Measurements from ENCODE around the gene SPIRE2.

DNA sequence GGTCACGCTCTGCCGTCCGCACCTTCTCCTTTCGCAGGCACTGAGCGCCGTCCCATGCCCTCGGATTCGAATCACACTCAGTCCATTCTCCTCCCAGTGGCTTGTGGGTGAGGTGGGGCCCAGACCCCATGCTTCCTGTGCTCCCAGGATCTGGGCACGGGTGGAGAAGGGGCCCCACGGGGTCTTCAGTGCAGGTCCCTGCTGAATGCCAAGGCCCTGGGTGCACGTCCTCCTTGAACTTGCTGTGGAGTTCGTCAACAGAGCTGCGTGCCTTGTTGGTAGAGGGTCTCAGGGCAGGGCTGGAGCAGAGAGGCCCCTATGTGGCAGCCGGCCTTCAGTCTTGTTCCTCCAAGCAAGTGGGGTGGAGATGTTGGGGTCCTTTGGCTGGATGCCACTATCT lies 83.1 kb downstream of the SPIRE2 start:
- TF ChIP-seq, protein P1, sequence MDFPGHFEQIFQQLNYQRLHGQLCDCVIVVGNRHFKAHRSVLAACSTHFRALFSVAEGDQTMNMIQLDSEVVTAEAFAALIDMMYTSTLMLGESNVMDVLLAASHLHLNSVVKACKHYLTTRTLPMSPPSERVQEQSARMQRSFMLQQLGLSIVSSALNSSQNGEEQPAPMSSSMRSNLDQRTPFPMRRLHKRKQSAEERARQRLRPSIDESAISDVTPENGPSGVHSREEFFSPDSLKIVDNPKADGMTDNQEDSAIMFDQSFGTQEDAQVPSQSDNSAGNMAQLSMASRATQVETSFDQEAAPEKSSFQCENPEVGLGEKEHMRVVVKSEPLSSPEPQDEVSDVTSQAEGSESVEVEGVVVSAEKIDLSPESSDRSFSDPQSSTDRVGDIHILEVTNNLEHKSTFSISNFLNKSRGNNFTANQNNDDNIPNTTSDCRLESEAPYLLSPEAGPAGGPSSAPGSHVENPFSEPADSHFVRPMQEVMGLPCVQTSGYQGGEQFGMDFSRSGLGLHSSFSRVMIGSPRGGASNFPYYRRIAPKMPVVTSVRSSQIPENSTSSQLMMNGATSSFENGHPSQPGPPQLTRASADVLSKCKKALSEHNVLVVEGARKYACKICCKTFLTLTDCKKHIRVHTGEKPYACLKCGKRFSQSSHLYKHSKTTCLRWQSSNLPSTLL (IDR thresholded peaks at IDR 0.05), result no peak
- TF ChIP-seq, protein P2, sequence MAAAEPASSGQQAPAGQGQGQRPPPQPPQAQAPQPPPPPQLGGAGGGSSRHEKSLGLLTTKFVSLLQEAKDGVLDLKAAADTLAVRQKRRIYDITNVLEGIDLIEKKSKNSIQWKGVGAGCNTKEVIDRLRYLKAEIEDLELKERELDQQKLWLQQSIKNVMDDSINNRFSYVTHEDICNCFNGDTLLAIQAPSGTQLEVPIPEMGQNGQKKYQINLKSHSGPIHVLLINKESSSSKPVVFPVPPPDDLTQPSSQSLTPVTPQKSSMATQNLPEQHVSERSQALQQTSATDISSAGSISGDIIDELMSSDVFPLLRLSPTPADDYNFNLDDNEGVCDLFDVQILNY (CRISPR knock-in tag; IDR thresholded peaks at IDR 0.05), result no peak
- no peak for TF ChIP-seq ZNF778 (CRISPR knock-in tag; IDR thresholded peaks at IDR 0.05)
- no peak for TF ChIP-seq POU5F1 (IDR thresholded peaks at IDR 0.05; ENCODE audit: borderline replicate concordance, low read depth, low read length, partially characterized antibody)
- TF ChIP-seq ZNF274 (IDR thresholded peaks at IDR 0.05; ENCODE audit: borderline replicate concordance, low read depth, low read length), result no peak
- TF ChIP-seq RAD21 (CRISPR knock-in tag; conservative IDR thresholded peaks at IDR 0.05 in 1 of 2, IDR thresholded peaks at IDR 0.05 in 1 of 2), result no peak
- TF ChIP-seq ELF1 (tag; IDR thresholded peaks at IDR 0.05), result no peak
- no peak for TF ChIP-seq ETV5 (CRISPR knock-in tag; IDR thresholded peaks at IDR 0.05; ENCODE audit: low read depth)
- TF ChIP-seq, protein P3, sequence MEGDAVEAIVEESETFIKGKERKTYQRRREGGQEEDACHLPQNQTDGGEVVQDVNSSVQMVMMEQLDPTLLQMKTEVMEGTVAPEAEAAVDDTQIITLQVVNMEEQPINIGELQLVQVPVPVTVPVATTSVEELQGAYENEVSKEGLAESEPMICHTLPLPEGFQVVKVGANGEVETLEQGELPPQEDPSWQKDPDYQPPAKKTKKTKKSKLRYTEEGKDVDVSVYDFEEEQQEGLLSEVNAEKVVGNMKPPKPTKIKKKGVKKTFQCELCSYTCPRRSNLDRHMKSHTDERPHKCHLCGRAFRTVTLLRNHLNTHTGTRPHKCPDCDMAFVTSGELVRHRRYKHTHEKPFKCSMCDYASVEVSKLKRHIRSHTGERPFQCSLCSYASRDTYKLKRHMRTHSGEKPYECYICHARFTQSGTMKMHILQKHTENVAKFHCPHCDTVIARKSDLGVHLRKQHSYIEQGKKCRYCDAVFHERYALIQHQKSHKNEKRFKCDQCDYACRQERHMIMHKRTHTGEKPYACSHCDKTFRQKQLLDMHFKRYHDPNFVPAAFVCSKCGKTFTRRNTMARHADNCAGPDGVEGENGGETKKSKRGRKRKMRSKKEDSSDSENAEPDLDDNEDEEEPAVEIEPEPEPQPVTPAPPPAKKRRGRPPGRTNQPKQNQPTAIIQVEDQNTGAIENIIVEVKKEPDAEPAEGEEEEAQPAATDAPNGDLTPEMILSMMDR (IDR thresholded peaks at IDR 0.05 in 2 of 3, conservative IDR thresholded peaks at IDR 0.05 in 1 of 3; ENCODE audit: insufficient read depth in 2 of 3, low read depth in 1 of 3, low read length in 3 of 3), result no peak

Measured in K562 (cell line).